BE2C (cell line): Measurements from ENCODE around the gene ADAMTSL2.

Experiments used
- DNase-seq: peaks from one replicate; pipeline ENCODE4 v3.0.0-alpha.2; 2020
- H3K27me3 ChIP-seq: fragments of 250-450 bp; sonication (Bioruptor Pico); 2 replicates; pipeline ENCODE4 v1.5.1; 2020; ENCODE audit warnings: mild to moderate bottlenecking
- H3K36me3 ChIP-seq: fragments of 250-450 bp; sonication (Bioruptor Pico); 2 replicates; pipeline ENCODE4 v1.5.1; 2020; ENCODE audit warnings: mild to moderate bottlenecking
- H3K4me1 ChIP-seq: fragments of 250-450 bp; sonication (Bioruptor Pico); 2 replicates; pipeline ENCODE4 v1.5.1; 2020
- H3K4me3 ChIP-seq: 2 replicates; pipeline ENCODE4 v1.5.1; 2011; ENCODE audit warnings: low read depth, low read length
- H3K9me3 ChIP-seq: fragments of 250-450 bp; sonication (Bioruptor Pico); 2 replicates; pipeline ENCODE4 v1.5.1; 2020
- TF ChIP-seq, protein P1 (sequence below): IDR thresholded peaks from 2 replicates; pipeline ENCODE4 v1.5.1; 2012; ENCODE audit warnings: mild to moderate bottlenecking, low read depth, low read length

ADAMTSL2 gene

DNA sequence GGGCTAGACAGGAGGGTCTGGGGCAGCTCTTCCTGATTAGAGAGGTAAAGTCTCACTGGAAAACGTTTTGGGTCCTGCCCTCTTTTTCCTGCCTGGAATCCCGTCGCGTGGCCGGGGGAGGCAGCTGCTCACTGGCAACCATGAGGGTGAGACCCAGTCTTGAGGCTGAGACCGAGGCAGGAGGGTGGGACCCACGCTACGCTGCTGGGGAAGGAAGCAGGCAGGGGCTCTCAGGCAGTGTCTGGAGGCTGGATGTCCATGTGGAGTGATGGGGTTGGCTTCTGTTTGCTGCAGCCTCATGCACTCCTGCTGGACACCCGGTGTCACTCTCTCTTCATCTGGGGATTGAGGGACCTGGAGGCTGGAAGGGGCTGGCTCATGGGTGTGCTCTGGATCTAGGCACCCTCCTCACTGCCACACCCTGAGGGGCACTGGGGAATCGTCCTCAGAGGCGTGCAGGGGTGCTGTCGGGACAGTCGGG is 44.3 kb upstream of the ADAMTSL2 start:
- peak; percentile 18 for DNase-seq
- H3K4me3 ChIP-seq: no peak overlapping the region
- no peaks in the 10 kb centered on the region for H3K27me3 ChIP-seq
- H3K4me1 ChIP-seq: peaks cover 24% of the 10 kb centered on the region
- TF ChIP-seq, protein P1, sequence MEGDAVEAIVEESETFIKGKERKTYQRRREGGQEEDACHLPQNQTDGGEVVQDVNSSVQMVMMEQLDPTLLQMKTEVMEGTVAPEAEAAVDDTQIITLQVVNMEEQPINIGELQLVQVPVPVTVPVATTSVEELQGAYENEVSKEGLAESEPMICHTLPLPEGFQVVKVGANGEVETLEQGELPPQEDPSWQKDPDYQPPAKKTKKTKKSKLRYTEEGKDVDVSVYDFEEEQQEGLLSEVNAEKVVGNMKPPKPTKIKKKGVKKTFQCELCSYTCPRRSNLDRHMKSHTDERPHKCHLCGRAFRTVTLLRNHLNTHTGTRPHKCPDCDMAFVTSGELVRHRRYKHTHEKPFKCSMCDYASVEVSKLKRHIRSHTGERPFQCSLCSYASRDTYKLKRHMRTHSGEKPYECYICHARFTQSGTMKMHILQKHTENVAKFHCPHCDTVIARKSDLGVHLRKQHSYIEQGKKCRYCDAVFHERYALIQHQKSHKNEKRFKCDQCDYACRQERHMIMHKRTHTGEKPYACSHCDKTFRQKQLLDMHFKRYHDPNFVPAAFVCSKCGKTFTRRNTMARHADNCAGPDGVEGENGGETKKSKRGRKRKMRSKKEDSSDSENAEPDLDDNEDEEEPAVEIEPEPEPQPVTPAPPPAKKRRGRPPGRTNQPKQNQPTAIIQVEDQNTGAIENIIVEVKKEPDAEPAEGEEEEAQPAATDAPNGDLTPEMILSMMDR: 0 out of 2 replicates have a peak, but pooled peaks have one; percentile 6
- no peaks in the 10 kb centered on the region for H3K9me3 ChIP-seq
- H3K36me3 ChIP-seq: no peaks in the 10 kb centered on the region

DNA sequence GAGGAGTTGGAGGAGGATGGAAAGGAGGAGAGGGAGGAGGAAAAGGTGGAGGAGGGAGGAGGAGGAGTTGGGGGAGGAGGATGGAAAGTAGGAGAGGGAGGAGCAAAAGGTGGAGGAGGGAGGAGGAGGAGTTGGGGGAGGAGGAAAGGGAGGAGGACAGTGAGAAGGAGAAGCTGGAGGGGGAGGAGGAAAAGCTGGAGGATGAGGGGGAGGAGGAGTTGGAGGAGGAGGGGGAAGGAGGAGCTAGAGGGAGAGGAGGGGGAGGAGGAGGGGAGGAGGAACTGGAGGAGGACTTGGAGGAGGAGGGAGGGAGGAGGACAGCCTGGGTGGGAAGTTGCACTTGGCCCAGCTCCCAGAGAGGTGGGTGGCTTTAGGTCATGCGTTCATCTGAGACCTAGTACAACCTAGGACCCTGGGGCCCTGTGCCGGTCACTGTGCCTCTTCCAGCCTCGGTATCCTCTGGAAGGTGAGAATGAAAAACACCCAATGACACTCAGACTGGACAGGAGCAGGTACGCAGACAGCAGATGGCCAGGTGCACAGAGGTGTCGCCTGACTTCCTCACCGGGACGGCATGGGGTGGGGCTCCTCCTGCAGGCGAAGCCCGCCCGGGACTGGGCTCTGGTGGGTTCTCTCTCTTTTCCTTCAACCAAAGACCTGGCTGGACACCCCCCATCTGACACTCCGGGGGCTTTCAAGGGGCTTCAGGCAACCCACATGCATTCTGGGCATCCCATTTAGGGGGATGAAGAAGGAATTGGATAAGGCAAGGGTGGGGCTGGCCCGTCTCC is 43.4 kb upstream of the ADAMTSL2 start:
- DNase-seq: no peak
- no peak overlapping the region for H3K4me3 ChIP-seq
- H3K36me3 ChIP-seq: no peaks in the 10 kb centered on the region
- no peaks in the 10 kb centered on the region for H3K9me3 ChIP-seq
- no peaks in the 10 kb centered on the region for H3K27me3 ChIP-seq
- peaks cover 18% of the 10 kb centered on the region for H3K4me1 ChIP-seq
- TF ChIP-seq, protein P1: no peak

DNA sequence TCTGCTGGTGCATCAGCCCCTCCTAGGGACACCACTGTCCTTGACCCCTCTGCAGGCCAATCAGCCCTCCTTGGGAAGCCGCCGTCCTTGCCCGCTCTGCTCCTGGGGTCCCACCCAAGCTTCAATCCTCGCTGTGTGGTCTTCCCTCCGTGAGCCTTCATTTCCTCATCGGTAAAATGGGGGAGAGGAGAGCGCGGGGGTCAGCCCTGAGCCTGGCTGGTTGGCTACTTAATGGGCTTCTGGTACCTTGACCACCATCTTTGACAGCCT is 42.9 kb upstream of the ADAMTSL2 start:
- Histone ChIP-seq H3K9me3 (no peaks in the 10 kb centered on the region), H3K27me3 (no peaks in the 10 kb centered on the region), H3K36me3 (no peaks in the 10 kb centered on the region), H3K4me1 (peaks cover 18% of the 10 kb centered on the region), H3K4me3 (no peak overlapping the region)
- TF ChIP-seq, protein P1: no peak
- DNase-seq: no peak

DNA sequence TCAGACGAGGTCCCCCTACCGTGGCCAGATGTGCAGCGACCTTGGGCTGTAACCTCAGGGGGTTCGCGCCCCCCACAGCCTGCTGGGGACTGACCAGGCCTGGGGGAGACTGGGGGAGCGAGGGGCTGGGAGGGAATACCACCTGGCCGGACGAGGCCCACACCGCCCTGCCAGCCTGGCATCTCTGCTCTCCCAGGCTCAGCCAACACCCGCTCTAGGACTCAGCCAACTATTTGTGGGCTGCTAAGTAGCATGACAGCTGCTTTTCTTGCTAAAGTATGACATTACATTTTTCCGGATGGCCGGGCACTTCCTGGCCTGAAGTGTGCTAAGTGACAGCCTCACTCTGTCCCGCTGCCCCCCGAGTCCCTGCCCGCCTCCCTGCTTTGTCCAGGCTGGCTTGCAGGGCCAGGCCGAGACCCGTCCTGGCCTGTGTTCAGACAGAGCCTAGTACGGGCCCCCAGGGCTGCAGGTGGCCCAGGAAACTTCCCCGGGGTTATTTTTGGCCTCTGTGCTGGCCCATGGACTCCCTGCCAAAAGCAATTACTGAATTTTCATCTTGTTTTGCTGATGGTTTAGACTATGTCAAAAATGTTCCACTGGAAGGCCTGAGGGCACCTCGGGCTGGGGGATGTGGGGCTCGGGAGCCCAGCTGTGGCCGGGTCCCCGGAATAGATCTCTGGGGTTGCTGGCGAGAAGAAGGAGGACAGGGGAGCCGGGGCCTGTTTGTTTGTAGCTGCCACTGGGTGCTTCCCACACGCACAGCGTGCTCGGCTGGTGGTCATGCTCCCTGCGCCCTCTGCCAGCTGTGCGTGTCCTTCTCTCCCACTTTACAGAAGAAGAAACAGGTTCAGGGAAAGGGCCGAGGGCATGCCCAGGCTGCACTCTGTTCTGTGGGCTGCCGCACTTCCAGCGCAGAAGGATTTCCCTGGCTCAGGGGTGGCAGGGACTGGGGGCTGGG is 42.2 kb upstream of the ADAMTSL2 start:
- Histone ChIP-seq H3K4me3 (no peak overlapping the region), H3K36me3 (no peaks in the 10 kb centered on the region), H3K27me3 (no peaks in the 10 kb centered on the region), H3K9me3 (no peaks in the 10 kb centered on the region), H3K4me1 (peaks cover 18% of the 10 kb centered on the region)
- no peak for DNase-seq
- TF ChIP-seq, protein P1: no peak

DNA sequence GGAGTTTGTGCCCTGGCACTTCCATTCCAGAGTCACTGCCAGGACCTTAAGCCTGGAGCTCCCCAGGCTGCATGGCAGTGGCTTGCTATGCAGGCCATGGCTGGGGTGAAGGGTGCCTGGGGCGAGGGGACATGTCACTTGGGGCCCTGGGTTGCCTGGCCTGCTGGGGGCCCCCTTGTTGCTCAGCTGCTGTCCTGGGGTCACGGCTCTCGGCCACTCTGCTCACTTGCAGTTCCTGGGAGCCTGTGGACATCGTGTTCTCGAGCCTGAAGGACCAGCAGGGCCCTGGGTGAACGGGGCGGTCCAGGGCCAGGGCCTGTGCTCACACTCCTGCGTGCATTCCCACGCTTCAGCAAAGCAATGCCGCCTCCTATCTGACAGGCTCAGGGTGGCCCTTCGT is 41.1 kb upstream of the ADAMTSL2 start:
- H3K27me3 ChIP-seq: no peaks in the 10 kb centered on the region

More for the DNA sequence above, 41.1 kb upstream of the ADAMTSL2 start:
- no peak for DNase-seq
- TF ChIP-seq, protein P1: no peak
- Histone ChIP-seq H3K36me3 (no peaks in the 10 kb centered on the region), H3K4me3 (no peak overlapping the region), H3K9me3 (no peaks in the 10 kb centered on the region), H3K4me1 (peaks cover 13% of the 10 kb centered on the region)
